ENCODE measurements around the gene TOM1.

Gene TOM1

DNA sequence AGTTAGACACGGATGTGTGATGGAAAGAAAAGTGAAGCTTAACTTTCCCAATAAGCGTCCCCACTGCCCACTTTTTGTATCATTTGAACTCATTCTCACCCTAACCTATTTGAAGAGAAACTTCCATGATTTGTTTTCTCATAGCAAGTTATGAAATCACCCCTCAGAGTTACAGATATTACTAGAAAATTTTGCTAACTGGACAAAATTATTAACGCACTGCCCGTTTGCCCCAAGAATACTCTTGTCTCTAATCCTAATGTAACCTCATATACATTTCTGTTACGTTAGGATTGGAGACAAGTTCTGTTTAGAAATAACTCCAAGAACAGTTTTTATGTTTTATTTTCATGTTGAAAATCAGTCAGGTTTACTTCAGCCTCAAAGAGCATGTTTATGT is 25.5 kb downstream of the TOM1 start:
- no peak for DNase-seq

DNA sequence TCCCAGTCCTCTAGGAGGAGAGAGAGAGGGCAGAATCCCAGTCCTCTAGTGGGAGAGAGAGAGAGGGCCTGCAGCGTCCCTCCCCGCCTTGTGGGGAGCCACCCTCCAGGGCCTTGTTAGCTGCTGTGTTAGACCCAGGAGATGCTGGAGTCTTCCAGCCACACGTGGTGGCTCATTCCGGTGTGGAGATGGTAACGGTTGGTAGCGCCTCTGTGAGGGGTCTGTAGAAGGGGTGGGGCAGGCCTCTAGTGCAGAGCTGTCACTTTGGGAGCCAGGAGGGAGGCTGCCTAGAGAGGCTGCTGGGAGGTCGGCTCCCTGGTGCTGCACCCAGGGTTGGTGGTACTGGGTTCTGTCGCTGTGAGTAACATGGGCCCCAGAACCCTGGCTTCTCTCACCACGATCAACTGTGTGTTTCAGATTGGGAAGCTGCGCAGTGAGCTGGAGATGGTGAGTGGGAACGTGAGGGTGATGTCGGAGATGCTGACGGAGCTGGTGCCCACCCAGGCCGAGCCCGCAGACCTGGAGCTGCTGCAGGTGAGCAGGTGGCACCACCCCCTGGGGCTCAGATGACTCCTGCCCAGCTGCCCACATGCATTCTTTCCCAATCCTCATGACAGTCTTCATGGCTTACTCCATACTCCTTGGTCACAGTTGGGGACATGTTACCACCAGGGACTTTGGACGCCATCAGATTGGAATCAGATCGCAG is 27.3 kb downstream of the TOM1 start:
- DNase-seq = no peak

DNA sequence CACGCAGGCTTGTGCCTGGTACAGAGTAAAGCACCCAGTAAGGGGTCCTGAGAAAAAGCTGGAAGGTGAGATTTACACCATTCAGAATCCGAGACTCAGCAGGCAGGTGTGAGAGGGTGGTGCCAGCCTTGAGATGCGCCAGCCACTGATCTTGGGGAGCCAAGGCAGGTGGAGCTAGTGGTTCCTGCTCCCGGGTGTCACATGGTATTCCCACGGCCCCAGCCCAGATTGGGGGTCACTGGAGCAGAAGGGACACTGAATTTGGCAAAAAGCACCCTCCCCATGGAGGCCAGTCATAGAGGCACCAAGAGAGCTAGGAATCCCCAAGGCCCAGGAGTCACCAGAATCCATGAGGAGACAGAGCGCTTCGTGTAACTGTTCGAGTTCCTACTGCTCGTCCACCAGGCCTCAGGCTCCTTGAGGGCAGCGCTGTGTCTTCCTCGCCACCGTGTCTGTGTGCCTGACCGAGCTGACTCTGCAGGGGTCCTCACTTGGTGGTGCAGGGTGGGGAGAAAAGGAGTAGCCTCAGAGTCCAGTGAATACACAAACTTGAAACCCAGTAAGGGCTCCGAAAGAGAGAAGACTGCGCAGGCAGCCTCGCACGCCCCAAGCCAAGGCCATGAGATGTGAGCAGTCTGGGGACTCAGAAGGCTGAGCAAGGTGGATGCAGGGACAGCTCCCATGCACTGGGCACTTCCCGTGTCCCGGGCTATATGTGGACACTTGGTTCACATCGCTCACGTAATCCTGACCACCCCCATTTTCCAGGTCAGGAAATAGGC is 28.2 kb downstream of the TOM1 start:
- no peak for DNase-seq

DNA sequence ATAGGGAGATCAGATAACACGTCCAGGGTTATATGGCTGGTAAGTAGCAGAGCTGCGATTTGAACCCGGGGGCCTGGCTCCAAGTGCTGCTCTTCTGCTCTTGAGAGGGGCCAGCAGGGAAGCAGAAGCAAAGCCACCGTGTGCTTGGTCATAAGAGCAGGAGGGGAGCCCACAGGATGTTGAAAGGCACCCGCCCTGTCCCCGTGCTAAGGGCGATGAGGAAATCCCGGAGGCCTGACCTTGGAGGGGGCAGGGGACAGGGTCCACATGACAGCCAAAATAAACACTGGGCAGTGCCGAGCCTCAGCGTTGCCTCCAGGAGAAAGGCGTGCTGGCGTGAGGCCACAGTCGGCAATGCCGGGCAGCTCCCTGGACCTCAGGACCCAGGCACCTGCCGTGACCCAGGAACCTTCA is 28.8 kb downstream of the TOM1 start:
- DNase-seq = no peak

DNA sequence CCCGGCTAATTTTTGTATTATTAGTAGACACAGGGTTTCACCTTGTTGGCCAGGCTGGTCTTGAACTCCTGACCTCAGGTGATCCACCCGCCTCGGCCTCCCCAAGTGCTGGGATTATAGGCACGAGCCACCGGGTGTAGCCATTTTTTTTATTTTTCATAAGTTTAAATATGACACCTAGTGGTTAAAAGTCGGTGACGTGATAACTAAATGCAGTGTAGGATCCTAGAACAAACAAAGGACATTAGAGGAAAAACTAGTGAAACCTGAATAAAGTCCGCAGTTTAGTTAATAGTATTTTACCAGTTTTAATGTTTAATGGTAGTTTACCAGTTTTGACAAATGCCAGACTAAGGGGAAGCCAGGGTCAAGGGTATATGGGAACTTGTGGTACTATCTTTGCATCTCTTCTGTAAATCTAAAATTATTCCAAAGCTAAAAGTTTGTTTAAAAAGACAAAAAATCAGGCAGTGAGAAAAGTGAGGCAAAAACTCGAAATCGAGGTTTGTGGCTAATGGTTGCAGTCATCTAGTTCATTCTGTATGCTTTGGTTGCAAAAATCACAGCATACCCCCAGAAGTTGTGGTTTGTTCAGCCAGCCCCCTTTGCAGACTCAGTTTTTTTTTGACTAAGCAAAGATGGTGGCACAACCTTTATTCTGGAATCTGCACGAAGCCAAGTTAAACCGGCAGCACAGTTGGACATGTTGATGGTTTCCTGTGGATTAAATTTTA is 29.6 kb downstream of the TOM1 start:
- no peak for DNase-seq

DNA sequence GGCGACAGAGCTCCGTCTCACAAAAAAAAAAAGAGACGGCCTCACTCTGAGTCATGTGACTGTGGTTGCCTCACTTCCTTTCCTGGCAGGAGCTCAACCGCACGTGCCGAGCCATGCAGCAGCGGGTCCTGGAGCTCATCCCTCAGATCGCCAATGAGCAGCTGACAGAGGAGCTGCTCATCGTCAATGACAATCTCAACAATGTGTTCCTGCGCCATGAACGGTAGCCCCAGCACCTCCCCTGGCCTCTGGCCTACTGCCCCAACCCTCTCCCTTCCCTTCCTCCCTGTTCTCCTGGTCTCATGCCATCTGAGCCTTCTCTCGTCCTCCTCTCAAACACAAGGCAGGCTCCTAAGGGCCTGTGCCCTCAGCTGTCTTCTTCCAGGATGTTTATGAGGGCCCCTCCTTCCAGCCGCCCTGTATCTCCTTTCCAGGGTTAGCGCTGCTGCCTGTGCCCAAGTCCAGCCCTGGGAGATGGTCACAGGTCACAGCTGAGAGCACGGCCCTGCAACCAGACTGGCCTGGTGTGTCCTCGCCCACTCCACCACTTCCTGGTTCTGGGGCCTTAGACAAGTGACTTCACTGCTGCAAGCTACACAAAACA is 30.7 kb downstream of the TOM1 start:
- no peak for DNase-seq

DNA sequence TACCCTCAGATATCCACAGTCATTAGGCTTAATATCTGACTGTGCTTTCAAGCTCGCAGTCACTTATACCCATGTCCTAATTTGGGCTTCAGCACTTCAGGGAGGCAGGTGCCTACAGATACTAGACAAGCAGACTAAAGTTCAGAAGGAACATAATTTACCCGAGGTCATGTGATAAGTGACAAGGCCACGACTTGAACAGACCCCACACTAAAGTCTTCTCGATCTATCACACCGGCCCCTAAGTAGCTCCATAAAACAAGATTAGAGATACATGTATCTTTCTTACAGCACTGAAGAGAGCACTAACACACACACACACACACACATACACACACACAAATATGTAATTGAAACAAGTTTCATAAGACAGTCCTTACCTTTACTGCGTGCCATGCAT is 32.6 kb downstream of the TOM1 start:
- no peak for DNase-seq

DNA sequence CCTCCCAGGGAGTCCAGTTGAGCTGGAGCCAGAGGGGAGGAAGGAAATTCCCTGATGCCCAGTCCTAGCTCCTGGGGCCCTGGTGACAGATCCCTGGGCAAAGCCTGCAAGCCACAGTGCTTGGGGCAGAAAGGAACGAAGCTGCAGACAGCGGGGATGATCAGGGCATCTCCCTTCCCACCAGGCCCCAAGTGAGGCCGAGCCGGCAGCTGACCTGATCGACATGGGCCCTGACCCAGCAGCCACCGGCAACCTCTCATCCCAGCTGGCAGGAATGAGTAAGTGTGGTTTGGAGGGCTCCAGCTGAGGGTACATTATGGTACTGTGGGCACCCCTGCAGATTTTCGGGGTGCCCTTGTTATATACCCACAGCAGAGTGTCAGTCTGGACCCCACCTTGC is 33.5 kb downstream of the TOM1 start:
- no peak for DNase-seq

DNA sequence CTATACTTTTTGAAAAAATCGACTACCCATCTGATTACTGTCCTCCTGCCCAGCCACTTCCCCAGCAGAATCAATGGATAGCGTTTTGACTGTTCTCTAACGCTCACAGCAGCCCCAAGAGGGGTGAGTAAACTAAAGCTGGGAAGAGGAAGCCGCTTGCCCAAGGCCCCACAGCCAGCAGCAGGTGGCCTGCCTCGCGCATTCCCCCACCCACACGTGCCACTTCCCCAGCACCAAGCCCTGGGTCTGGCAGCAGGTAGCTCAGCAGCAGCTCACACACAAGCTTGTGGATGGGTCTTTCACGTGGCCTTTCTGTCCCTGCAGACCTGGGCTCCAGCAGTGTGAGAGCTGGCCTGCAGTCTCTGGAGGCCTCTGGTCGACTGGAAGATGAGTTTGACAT is 34.3 kb downstream of the TOM1 start:
- no peak for DNase-seq

DNA sequence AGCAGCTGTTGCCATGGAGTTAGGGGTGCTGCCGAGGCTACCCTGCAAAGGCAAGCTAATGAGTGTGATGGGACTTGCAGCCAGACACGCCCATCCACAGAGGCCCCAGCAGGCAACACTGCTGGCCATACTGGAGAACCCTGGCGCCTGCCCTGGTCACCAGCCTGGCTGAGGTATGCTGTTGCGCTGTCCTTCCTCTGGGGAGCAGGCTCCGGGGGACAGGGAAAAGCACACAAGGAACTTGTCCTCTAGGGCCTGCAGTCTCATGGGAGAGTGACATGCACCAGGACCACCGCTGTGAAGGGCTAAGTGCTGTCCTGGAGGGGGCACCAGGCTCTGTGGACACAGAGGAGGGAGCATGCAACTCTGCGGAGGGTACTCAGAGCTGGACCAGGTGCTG is 35.8 kb downstream of the TOM1 start:
- DNase-seq = no peak

DNA sequence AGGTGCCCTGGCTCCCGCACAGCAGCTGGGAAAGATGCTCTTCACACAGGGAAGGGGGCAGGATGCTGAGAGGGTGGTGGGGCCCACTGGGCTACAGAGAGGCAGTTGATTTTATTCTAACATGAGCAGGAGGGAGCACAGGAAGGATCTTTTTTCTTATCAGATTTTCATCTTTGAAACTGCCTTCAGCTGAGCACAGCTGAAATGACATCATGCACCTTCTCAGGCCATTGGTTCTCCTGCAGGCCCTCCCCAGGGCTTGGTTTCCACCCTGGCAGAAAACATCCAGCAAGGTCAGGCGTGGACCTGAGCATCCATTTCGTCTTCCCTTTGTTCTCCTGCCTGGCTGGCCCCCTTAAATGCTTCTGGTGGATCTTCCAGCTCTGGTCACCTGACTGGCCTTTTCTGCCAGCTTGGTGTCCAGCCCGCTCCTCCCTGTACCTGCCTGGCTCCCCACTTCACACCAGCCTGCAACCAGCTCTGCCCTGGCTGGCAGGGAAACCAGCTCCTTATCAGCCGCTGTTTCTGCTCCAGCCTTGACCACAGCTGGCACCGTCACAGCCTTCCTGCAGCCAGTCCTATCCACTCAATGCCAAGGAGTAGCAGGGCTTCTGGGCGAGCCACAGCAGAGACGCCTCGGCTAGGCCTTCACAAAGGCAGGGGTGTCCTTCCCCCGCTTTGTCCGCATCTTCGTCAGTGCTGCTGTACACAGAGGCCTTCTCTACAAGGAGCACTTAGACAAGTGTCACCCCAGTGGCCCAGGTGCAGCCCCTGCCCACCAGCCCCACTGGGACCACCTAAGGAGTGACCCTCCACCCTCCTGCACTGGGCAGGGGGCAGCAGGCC is 36.5 kb downstream of the TOM1 start:
- DNase-seq = no peak

DNA sequence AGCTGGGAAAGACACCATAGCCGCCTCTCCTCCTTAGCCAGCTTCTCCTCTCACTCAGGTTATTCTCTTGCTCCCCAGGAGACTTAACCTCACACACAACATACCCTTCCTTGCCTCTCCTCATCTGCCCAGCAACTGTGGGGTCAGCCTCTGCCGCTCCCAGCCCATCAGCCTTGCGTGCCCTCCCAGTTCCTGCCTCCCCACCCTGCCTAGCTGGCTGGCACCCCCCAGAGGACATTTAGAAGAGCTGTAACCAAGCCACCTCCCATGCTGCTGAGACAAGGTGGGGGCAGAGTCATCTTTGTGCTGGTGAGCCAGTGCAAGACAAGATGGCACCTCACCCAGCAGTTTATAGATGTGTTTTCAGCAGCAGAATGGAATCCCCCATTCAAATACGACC is 38.2 kb downstream of the TOM1 start:
- no peak for DNase-seq

DNA sequence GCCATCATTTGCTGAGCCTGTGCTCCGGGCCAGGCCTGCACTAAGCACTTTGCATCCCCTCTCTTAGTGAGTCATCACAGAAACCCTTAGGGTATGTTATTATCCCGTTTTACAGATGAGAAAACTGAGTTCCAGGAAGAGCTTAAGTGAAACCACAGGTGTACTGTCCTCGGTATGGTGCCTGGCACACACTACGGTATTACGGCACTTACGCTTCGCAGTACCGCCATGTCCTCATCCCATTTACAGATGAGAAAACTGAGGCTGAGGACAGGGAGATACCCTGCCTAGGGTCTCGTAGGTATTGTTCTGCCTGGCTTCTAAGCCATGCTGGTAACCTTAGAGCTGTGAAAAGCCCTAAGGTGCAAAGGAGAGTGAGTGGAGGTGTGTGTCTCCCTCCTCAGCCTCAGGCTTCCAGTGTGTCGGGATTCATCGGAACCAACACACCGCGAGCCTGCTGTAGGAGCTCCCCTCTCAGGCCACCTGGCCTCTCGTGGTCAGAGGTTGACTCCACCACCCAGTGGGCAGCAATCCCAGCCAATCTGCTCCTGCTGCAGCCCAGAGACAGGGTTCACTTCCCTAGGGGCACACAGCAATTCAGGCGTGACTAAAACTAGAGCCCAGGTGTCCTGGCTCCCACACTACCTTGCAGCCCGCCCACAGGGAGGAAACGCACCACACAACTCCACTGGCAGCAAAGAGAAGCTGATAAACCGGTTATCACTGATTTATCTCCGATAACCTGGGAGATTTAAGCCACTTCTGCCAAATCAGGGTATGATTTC is 41.6 kb downstream of the TOM1 start:
- DNase-seq = no peak

DNA sequence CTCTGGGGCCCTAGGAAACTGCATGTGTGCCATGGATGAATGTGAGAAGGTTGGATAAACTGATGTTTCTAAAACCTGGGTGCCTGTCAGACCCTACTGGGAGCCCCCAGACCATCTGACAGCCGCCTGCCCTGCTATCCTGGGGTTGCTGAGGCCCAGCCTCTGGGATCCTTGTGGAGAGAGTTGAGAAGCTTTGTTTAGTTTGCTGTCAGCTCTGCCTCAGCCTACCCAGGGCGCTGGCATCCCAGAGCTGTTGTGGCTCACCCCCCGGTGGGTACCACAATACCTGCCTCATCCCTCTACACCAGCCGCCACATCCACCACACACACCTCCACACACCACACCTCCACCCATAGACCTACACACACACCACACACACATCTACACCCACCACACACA is 42.7 kb downstream of the TOM1 start:
- DNase-seq = no peak

DNA sequence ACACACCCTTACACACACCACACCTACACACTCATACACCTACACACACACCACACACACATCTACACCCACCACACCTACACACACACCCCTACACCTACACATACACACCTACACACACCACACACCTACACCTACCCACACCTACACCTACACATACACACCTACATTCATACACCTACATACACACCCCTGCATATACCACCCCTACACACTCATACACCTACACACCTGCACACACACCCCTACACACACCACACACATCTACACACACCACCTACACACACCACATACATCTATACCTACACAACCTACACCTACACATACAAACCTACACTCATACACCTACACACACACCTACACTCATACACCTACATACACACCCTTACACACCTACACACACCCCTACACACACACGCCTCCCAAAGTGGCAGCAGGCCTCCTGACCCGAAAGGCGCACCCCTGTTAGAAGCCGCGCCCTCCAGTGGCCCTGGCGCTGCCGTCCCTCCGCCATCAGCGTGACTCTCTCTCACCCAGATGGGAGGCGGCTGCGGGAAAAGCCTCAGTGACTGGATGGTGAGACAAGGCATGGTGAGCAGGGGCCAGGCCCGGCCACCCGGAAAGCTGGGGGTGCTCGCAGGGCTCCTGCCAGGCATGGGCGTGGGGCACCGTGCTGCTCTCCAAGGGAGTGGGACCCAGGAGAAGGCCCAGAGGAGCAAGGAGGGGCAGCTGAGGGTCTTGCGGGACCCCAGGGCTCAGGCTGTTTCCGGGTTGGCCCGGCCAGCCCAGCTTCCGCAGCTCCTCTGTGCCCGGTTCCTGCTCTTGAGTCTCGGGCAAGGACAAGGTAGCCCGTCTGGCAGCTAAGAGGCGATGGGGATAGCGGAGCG is 44.2 kb downstream of the TOM1 start:
- DNase-seq = no peak

DNA sequence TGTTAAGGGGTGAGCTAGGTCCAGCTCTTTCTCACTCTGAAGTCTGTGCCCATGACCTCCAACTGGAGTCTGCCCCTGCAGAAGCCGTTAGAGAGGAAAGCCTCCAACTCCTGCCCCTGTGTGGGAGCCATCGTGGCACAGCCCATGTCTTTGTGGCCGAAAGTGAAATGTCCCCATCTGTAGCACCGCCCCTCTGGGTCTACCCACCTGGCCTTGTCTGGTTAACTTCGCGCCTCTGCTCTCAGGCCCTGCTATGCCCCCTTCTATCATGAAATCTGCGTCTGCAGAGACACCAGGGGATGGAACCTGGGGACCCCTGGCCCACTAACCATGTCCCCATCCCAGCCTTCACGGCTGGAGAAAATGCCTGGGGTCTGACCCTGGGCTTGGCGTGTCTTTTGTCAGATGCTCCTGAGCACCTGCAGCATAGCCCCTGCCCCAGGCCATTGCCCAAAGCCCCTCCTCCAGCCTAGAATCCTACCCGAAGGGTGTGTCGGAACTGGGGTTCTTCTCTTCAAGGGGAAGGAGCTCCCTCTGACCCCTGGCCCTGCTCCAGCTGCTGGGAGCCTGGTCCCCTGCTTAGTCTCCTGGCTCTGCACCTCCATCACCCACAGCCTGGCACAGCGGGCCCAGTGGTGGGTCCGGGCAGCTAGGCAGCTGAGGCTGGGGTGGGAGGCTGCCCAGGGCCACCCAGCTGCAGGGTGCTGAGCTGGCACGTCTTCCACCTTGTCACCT is 45.4 kb downstream of the TOM1 start:
- no peak for DNase-seq

DNA sequence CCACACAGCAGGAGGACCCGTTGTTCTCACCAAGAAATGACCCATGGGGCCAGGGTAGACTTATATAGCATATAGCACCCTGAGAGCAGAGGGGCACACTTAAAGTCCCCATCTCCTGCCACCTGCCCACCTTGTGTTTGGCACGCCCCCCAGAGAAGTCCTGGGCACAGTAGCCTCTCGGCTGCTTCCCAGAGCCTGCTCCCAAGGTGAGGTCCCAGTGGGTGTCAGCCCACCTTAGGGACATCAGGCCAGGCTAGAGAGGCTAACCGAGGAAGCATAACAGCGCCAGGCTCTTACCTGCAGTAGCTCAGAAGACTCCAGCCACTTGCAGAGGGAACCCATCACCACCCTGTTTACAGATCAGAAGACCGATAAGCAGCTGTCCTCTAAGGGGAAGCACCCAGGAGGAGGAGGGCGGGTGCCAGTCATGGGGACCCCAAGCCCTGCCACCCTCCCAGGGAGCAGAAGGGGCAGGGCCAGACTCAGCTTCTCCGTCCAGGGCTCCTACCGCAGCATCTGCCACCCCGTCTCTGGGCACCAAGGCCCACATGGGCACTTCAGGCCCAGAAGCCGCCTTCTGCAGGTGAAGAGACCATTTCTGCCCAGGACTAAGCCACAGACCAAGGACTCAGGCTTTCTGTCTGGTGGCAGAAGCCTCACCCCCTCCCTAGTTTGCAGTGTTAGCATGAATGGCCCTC is 46.3 kb downstream of the TOM1 start:
- no peak for DNase-seq

DNA sequence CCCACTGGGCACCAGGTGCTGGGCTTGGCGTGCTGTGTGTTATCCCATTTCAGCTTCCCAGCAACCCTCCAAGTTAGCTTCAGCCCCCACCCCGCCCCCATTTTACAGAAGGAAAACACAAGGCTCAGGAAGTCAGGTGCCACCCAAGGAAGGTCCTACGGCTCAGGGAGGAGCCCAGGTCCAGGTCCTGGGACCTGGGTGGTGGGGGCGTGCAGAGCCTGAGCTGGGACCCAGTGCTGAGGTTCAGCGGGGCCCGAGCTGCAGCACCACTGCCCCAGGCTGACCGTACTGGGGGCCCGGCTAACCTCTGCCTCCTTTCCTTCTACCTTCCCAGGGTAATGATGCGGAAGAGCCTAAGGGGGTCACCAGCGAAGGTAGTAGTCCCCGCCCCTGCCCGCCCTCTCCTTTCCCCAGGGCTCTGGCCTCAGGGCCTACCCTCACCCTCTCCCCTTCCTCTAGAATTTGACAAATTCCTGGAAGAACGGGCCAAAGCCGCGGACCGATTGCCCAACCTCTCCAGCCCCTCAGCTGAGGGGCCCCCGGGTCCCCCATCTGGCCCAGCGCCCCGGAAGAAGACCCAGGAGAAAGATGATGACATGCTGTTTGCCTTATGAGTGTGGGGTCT is 47.0 kb downstream of the TOM1 start:
- no peak for DNase-seq

DNA sequence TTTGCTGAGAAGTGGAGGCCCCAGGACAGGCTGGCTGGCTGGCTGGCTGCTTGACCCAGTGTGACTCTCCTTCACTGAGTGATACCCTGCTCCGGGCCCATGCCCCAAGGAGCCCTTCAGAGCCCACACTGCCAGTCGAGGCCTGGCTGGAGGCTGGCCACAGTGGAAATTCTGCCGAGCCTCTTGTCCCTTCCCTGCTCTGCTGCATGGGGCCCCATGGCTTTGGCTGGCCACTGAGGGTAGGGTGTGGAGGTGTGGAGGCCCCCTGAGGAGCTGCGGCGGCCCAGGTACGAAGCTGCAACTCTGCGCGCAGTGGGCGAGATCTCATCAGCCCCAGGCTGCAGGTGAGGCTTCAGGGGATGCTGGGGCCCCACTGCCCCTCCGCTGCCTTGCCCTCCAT is 47.8 kb downstream of the TOM1 start:
- DNase-seq = no peak

Measured in NCI-H2227 treated with DMSO at 0.1 percent for 48 hours (cell line).